Measurements from ENCODE around the gene GPANK1. TPM values are rescaled to one million over a fixed set of nuclear protein-coding genes. Genes with fewer than 3 reads are reported as not detected.
A peak's percentile ranks its signal among the peaks of the same experiment; 100 is the strongest.

Gene GPANK1
- total and polyA plus RNA-seq, 2 of the 13 experiments (the other 11 are each of a cell fraction or from before 2014, with no cell fraction given) = 15.4 to 22.8 TPM

DNA sequence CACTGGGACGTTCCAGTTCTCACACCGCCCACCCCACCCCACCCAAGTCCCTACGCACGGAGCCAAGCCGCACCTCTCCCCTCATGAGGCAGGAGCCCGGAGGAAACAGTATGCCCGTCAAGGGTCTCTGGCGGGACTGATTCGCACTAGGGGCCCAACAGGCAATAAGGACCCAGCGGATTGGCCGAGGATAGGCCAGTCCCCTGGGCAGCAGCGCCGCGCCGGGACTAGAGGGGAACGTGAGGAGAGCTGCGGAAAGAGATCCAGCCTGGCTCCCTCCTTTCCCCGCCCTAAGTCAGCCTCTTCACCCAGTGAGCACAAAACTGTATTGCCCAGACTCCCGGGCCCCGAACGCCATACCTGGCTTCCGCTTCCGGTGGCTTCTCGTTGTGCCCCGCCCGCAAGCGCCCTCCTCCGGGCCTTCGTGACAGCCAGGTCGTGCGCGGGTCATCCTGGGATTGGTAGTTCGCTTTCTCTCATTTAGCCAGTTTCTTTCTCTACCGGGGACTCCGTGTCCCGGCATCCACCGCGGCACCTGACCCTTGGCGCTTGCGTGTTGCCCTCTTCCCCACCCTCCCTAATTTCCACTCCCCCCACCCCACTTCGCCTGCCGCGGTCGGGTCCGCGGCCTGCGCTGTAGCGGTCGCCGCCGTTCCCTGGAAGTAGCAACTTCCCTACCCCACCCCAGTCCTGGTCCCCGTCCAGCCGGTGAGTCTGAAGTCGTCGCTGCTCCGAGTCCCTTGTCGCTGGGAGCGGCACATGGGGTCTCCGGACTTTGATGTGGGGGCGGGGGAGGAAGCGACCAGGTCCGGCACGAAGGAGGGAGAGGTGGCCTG lies 922 bp upstream of the GPANK1 start, which contains the start of gene CSNK2B (continued):
- TF ChIP-seq, protein P1, sequence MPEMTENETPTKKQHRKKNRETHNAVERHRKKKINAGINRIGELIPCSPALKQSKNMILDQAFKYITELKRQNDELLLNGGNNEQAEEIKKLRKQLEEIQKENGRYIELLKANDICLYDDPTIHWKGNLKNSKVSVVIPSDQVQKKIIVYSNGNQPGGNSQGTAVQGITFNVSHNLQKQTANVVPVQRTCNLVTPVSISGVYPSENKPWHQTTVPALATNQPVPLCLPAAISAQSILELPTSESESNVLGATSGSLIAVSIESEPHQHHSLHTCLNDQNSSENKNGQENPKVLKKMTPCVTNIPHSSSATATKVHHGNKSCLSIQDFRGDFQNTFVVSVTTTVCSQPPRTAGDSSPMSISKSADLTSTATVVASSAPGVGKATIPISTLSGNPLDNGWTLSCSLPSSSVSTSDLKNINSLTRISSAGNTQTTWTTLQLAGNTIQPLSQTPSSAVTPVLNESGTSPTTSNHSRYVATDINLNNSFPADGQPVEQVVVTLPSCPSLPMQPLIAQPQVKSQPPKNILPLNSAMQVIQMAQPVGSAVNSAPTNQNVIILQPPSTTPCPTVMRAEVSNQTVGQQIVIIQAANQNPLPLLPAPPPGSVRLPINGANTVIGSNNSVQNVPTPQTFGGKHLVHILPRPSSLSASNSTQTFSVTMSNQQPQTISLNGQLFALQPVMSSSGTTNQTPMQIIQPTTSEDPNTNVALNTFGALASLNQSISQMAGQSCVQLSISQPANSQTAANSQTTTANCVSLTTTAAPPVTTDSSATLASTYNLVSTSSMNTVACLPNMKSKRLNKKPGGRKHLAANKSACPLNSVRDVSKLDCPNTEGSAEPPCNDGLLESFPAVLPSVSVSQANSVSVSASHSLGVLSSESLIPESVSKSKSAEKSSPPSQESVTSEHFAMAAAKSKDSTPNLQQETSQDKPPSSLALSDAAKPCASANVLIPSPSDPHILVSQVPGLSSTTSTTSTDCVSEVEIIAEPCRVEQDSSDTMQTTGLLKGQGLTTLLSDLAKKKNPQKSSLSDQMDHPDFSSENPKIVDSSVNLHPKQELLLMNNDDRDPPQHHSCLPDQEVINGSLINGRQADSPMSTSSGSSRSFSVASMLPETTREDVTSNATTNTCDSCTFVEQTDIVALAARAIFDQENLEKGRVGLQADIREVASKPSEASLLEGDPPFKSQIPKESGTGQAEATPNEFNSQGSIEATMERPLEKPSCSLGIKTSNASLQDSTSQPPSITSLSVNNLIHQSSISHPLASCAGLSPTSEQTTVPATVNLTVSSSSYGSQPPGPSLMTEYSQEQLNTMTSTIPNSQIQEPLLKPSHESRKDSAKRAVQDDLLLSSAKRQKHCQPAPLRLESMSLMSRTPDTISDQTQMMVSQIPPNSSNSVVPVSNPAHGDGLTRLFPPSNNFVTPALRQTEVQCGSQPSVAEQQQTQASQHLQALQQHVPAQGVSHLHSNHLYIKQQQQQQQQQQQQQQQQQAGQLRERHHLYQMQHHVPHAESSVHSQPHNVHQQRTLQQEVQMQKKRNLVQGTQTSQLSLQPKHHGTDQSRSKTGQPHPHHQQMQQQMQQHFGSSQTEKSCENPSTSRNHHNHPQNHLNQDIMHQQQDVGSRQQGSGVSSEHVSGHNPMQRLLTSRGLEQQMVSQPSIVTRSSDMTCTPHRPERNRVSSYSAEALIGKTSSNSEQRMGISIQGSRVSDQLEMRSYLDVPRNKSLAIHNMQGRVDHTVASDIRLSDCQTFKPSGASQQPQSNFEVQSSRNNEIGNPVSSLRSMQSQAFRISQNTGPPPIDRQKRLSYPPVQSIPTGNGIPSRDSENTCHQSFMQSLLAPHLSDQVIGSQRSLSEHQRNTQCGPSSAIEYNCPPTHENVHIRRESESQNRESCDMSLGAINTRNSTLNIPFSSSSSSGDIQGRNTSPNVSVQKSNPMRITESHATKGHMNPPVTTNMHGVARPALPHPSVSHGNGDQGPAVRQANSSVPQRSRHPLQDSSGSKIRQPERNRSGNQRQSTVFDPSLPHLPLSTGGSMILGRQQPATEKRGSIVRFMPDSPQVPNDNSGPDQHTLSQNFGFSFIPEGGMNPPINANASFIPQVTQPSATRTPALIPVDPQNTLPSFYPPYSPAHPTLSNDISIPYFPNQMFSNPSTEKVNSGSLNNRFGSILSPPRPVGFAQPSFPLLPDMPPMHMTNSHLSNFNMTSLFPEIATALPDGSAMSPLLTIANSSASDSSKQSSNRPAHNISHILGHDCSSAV (CRISPR knock-in tag; IDR thresholded peaks at IDR 0.05; ENCODE audit: borderline replicate concordance) = no peak; the same call in 1 of the 2 replicates
- TF ChIP-seq KLF6 (CRISPR knock-in tag; IDR thresholded peaks at IDR 0.05) (no peak; the same call in 1 of the 2 replicates), MTA3 (CRISPR knock-in tag; IDR thresholded peaks at IDR 0.05) (no peak), NFIC (IDR thresholded peaks at IDR 0.05; ENCODE audit: low read length) (no peak), ZNF274 (CRISPR knock-in tag; IDR thresholded peaks at IDR 0.05) (peak; percentile 37; the same call in 1 of the 2 replicates), ZNF326 (CRISPR knock-in tag; IDR thresholded peaks at IDR 0.05; ENCODE audit: borderline replicate concordance) (no peak)
- TF ChIP-seq, protein P2, sequence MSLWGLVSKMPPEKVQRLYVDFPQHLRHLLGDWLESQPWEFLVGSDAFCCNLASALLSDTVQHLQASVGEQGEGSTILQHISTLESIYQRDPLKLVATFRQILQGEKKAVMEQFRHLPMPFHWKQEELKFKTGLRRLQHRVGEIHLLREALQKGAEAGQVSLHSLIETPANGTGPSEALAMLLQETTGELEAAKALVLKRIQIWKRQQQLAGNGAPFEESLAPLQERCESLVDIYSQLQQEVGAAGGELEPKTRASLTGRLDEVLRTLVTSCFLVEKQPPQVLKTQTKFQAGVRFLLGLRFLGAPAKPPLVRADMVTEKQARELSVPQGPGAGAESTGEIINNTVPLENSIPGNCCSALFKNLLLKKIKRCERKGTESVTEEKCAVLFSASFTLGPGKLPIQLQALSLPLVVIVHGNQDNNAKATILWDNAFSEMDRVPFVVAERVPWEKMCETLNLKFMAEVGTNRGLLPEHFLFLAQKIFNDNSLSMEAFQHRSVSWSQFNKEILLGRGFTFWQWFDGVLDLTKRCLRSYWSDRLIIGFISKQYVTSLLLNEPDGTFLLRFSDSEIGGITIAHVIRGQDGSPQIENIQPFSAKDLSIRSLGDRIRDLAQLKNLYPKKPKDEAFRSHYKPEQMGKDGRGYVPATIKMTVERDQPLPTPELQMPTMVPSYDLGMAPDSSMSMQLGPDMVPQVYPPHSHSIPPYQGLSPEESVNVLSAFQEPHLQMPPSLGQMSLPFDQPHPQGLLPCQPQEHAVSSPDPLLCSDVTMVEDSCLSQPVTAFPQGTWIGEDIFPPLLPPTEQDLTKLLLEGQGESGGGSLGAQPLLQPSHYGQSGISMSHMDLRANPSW (CRISPR knock-in tag; IDR thresholded peaks at IDR 0.05; ENCODE audit: borderline replicate concordance) = no peak
- TF ChIP-seq, protein P3, sequence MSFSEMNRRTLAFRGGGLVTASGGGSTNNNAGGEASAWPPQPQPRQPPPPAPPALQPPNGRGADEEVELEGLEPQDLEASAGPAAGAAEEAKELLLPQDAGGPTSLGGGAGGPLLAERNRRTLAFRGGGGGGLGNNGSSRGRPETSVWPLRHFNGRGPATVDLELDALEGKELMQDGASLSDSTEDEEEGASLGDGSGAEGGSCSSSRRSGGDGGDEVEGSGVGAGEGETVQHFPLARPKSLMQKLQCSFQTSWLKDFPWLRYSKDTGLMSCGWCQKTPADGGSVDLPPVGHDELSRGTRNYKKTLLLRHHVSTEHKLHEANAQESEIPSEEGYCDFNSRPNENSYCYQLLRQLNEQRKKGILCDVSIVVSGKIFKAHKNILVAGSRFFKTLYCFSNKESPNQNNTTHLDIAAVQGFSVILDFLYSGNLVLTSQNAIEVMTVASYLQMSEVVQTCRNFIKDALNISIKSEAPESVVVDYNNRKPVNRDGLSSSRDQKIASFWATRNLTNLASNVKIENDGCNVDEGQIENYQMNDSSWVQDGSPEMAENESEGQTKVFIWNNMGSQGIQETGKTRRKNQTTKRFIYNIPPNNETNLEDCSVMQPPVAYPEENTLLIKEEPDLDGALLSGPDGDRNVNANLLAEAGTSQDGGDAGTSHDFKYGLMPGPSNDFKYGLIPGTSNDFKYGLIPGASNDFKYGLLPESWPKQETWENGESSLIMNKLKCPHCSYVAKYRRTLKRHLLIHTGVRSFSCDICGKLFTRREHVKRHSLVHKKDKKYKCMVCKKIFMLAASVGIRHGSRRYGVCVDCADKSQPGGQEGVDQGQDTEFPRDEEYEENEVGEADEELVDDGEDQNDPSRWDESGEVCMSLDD (CRISPR knock-in tag; IDR thresholded peaks at IDR 0.05; ENCODE audit: borderline replicate concordance) = no peak
- TF ChIP-seq, protein P4, sequence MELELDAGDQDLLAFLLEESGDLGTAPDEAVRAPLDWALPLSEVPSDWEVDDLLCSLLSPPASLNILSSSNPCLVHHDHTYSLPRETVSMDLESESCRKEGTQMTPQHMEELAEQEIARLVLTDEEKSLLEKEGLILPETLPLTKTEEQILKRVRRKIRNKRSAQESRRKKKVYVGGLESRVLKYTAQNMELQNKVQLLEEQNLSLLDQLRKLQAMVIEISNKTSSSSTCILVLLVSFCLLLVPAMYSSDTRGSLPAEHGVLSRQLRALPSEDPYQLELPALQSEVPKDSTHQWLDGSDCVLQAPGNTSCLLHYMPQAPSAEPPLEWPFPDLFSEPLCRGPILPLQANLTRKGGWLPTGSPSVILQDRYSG (CRISPR knock-in tag; IDR thresholded peaks at IDR 0.05) = peak; percentile 74; the same call in 1 of the 2 replicates

Data from HepG2 (cell line).